ENCODE results near the gene POU6F1.

GRCh38 chr12:51189790-51190355 is 28.0 kb downstream of the POU6F1 start:
- TF ChIP-seq CTCF (conservative IDR thresholded peaks at IDR 0.05; ENCODE audit: low read length) (no peak), EZH2phosphoT487 (IDR thresholded peaks at IDR 0.05; ENCODE audit: borderline replicate concordance, low read depth, low read length) (no peak)
